Keratinocyte (primary cell): ENCODE data around the gene IGFLR1. TPM values are rescaled to one million over a fixed set of nuclear protein-coding genes. Genes with fewer than 3 reads are reported as not detected.

Source experiments
- DNase-seq: peaks from one replicate; pipeline ENCODE4 v3.0.0-alpha.2; 2011; ENCODE audit warnings: low read depth, missing footprints, low spot score
- FAIRE-seq: peaks from 2 replicates; lab custom pipeline; 2011; peaks lifted over from hg19 to GRCh38; lab: Jason Lieb, UNC
- H2AFZ ChIP-seq: 2 replicates; pipeline ENCODE4 v1.6.0; 2012; ENCODE audit warnings: low read length, control low read depth, inconsistent platforms; ENCODE audit not compliant: control insufficient read depth
- H3K27ac ChIP-seq: 2 replicates; pipeline ENCODE4 v1.5.1; 2011; ENCODE audit warnings: low read length; ENCODE audit not compliant: control insufficient read depth, insufficient read depth
- H3K27me3 ChIP-seq: 3 replicates; pipeline ENCODE4 v1.6.0; 2011; ENCODE audit warnings: low read length; ENCODE audit not compliant: control insufficient read depth, insufficient read depth; ENCODE audit errors: extremely low read depth
- H3K36me3 ChIP-seq, 2 experiments: 2 replicates in 1 of 2; 3 replicates in 1 of 2; pipeline ENCODE4 v1.5.1; 2011; ENCODE audit warnings: low read length in 2 of 2, mild to moderate bottlenecking in 1 of 2; ENCODE audit not compliant: control insufficient read depth in 2 of 2, insufficient read depth in 2 of 2; ENCODE audit errors: extremely low read depth in 1 of 2
- H3K4me1 ChIP-seq: 3 replicates; pipeline ENCODE4 v1.5.1; 2011; ENCODE audit warnings: low read length; ENCODE audit not compliant: control insufficient read depth, insufficient read depth; ENCODE audit errors: extremely low read depth
- H3K4me2 ChIP-seq: 3 replicates; pipeline ENCODE4 v1.6.0; 2011; ENCODE audit warnings: low read depth, low read length; ENCODE audit not compliant: control insufficient read depth, insufficient read depth; ENCODE audit errors: extremely low read depth
- H3K4me3 ChIP-seq, 3 experiments: fragments of 200-600 bp in 1 of 3; sonication (generic) in 1 of 3; 2 replicates in 2 of 3; 3 replicates in 1 of 3; pipeline ENCODE4 v1.5.1; 2011 to 2016; ENCODE audit warnings: low read length in 3 of 3, mild to moderate bottlenecking in 3 of 3, control low read depth in 2 of 3, inconsistent platforms in 1 of 3, low read depth in 1 of 3, mixed read lengths in 1 of 3, mixed run types in 1 of 3, moderate library complexity in 1 of 3; ENCODE audit not compliant: control insufficient read depth in 2 of 3, insufficient read depth in 2 of 3; ENCODE audit errors: extremely low read depth in 1 of 3
- H3K79me2 ChIP-seq: 2 replicates; pipeline ENCODE4 v1.6.0; 2012; ENCODE audit warnings: low read length; ENCODE audit not compliant: control insufficient read depth, insufficient read depth
- H3K9ac ChIP-seq: 3 replicates; pipeline ENCODE4 v1.6.0; 2011; ENCODE audit warnings: low read length; ENCODE audit not compliant: control insufficient read depth, insufficient read depth; ENCODE audit errors: extremely low read depth
- H3K9me1 ChIP-seq: 3 replicates; pipeline ENCODE4 v1.6.0; 2011; ENCODE audit warnings: low read length; ENCODE audit not compliant: control insufficient read depth, insufficient read depth; ENCODE audit errors: extremely low read depth
- H3K9me3 ChIP-seq: 2 replicates; pipeline ENCODE4 v1.5.1; 2012; ENCODE audit warnings: low read depth, low read length; ENCODE audit not compliant: control insufficient read depth
- H4K20me1 ChIP-seq: 3 replicates; pipeline ENCODE4 v1.6.0; 2011; ENCODE audit warnings: low read length; ENCODE audit not compliant: control insufficient read depth, insufficient read depth; ENCODE audit errors: extremely low read depth
- EZH2 ChIP-seq: IDR thresholded peaks from one replicate; pipeline ENCODE4 v1.6.1; 2012; ENCODE audit warnings: inconsistent platforms, mild to moderate bottlenecking, low read length, moderate library complexity
- dilution Hi-C: fragments of 300-500 bp; cut with MboI; formaldehyde crosslinking; loops from one replicate; pipeline ENCODE4 v1.7.0; 2020; ENCODE audit warnings: low sequenced_read_pairs; ENCODE audit not compliant: extremely low pct_ligation_motif_present
- polyA plus RNA-seq, 5 experiments: library from polyadenylated mRNA; depleted of rRNA in 3 of 5; stranded (reverse) in 3 of 5; stranded (forward) in 1 of 5; unstranded in 1 of 5; fragments of >200 nt; gene quantifications; 1 replicate in 1 of 5; 2 replicates in 3 of 5; 3 replicates in 1 of 5; pipeline versions ENCODE4 v1.2.1 to v1.2.3, GENCODE V29; 2011 to 2012; ENCODE audit warnings: missing spikeins in 2 of 5, low read depth in 1 of 5, low replicate concordance in 1 of 5
- TF ChIP-seq, protein P1 (sequence below), 3 experiments: IDR thresholded peaks in 1 of 3; conservative IDR thresholded peaks in 1 of 3; optimal IDR thresholded peaks in 1 of 3; 2 replicates in 2 of 3; 3 replicates in 1 of 3; pipeline versions ENCODE3 to v1.5.1; 2011; ENCODE audit warnings: low read length in 3 of 3, mild to moderate bottlenecking in 3 of 3, moderate library complexity in 2 of 3, control low read depth in 1 of 3, inconsistent platforms in 1 of 3; ENCODE audit not compliant: insufficient read depth in 2 of 3; ENCODE audit errors: extremely low read depth in 1 of 3

IGFLR1 gene
- polyA plus RNA-seq, 1 donor (not counting 4 experiments of a cell fraction or from before 2014, with no cell fraction given), result 0.34 TPM

DNA sequence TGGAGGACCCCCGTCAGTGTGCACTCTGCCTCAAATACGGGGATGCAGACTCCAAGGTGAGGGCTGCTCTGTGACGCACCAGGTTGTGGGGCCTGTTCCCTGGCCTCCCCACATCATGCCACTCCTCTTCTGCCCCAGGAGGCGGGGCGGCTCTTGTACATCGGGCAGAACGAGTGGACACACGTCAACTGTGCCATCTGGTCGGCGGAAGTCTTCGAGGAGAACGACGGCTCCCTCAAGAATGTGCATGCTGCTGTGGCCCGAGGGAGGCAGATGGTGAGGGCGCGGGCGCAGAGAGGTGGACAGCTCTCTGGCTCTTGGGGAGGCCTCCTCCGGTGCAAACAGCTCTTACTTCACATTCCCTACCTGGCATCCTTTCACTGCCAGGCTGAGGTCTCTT lies 13.2 kb downstream of the IGFLR1 start:
- Histone ChIP-seq H3K27ac (no peak overlapping the region), H3K36me3 (peaks cover 64 to 75% of the 10 kb centered on the region in 2 experiments), H3K4me1 (no peaks in the 10 kb centered on the region), H3K27me3 (no peaks in the 10 kb centered on the region), H2AFZ (no peak overlapping the region), H3K9me3 (no peaks in the 10 kb centered on the region), H3K9ac (no peak overlapping the region), H3K4me2 (no peak overlapping the region), H3K79me2 (peaks cover 4% of the 10 kb centered on the region), H3K4me3 (no peak overlapping the region), H3K9me1 (no peaks in the 10 kb centered on the region), H4K20me1 (no peaks in the 10 kb centered on the region)
- DNase-seq (no peak), FAIRE-seq (no peak)
- TF ChIP-seq, protein P1, sequence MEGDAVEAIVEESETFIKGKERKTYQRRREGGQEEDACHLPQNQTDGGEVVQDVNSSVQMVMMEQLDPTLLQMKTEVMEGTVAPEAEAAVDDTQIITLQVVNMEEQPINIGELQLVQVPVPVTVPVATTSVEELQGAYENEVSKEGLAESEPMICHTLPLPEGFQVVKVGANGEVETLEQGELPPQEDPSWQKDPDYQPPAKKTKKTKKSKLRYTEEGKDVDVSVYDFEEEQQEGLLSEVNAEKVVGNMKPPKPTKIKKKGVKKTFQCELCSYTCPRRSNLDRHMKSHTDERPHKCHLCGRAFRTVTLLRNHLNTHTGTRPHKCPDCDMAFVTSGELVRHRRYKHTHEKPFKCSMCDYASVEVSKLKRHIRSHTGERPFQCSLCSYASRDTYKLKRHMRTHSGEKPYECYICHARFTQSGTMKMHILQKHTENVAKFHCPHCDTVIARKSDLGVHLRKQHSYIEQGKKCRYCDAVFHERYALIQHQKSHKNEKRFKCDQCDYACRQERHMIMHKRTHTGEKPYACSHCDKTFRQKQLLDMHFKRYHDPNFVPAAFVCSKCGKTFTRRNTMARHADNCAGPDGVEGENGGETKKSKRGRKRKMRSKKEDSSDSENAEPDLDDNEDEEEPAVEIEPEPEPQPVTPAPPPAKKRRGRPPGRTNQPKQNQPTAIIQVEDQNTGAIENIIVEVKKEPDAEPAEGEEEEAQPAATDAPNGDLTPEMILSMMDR (optimal IDR thresholded peaks at IDR 0.05 in 1 of 3, IDR thresholded peaks at IDR 0.05 in 1 of 3, conservative IDR thresholded peaks at IDR 0.05 in 1 of 3; ENCODE audit: extremely low read depth in 1 of 3, insufficient read depth in 2 of 3, low read length in 3 of 3), result no peak
- no peak for TF ChIP-seq EZH2
- dilution Hi-C loops, result no loop called here

DNA sequence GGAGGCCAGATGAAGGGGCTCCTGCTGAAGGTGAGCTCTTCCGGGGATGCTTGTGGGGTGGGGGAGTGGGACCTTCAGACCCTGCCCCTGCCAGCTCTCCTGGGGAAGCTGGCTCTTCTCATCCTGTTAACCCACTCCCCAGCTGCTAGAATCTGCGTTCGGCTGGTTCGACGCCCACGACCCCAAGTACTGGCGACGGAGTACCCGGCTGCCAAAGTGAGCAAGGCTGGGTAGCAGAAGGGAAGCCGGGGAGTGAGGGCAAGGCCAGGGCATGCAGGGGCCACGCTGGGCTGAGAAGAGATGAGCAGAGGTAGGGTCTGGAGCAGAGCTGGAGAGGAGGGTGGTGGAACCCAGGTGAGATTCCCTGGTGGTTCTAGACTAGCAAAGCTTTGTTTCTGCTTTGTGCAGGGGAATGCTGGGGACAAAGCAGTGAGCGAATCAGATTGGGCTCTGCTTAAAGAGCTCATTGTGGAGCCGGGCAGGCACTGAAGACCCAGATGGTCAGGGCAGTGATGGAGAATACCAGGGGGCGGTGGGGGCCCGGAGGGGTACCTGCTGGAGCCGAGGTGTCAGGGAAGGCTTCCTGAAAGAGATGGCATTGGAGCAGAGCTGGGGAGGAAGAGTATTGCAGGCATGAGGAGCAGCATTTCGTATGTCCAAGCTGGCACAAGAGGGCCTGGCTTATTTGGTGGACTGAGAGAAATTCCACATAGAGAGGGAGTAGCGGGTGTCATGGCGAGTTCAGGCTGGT lies 14.1 kb downstream of the IGFLR1 start:
- DNase-seq, result no peak
- dilution Hi-C loops, result no loop called here

More for the DNA sequence above, 14.1 kb downstream of the IGFLR1 start:
- Histone ChIP-seq H2AFZ (no peak overlapping the region), H4K20me1 (no peaks in the 10 kb centered on the region), H3K9me1 (no peaks in the 10 kb centered on the region), H3K27ac (no peak overlapping the region), H3K4me1 (no peaks in the 10 kb centered on the region), H3K36me3 (peaks cover 62 to 72% of the 10 kb centered on the region in 2 experiments), H3K9me3 (no peaks in the 10 kb centered on the region), H3K4me2 (no peak overlapping the region), H3K79me2 (peaks cover 5% of the 10 kb centered on the region), H3K4me3 (no peak overlapping the region), H3K9ac (no peak overlapping the region), H3K27me3 (no peaks in the 10 kb centered on the region)
- no peak for FAIRE-seq
- no peak for TF ChIP-seq EZH2
- TF ChIP-seq, protein P1 (optimal IDR thresholded peaks at IDR 0.05 in 1 of 3, IDR thresholded peaks at IDR 0.05 in 1 of 3, conservative IDR thresholded peaks at IDR 0.05 in 1 of 3; ENCODE audit: extremely low read depth in 1 of 3, insufficient read depth in 2 of 3, low read length in 3 of 3), result no peak
